ENCODE measurements around the gene CADM2. TPM values are rescaled to one million over a fixed set of nuclear protein-coding genes. Genes with fewer than 3 reads are reported as not detected.

Gene CADM2
- total and polyA plus RNA-seq, 4 donors = 1.3 to 1.8 TPM; not detected in 2

GRCh38 chr3:84991422-84991900 is 32.7 kb downstream of the CADM2 start:
- H3K9me3 ChIP-seq (ENCODE audit: control insufficient read depth, low read length) = no peaks in the 10 kb centered on the region
- H3K36me3 ChIP-seq (ENCODE audit: control insufficient read depth in 1 of 2, insufficient read depth in 2 of 2, low read length in 1 of 2) = no peaks in the 10 kb centered on the region
- no peak overlapping the region for H3K27ac ChIP-seq (ENCODE audit: low read depth in 1 of 2, low read length in 2 of 2)
- intact Hi-C loops (cut with DNase I) = no loop called here
- H3K4me1 ChIP-seq (ENCODE audit: control insufficient read depth in 1 of 2, insufficient read depth in 2 of 2, low read length in 2 of 2) = no peaks in the 10 kb centered on the region
- H3K27me3 ChIP-seq (ENCODE audit: control insufficient read depth in 1 of 2, insufficient read depth in 2 of 2, low read length in 1 of 2) = no peaks in the 10 kb centered on the region
- DNase-seq (no peak), ATAC-seq (ENCODE audit: low FRiP score) (no peak)
- WGBS, 2 donors = 8 to 11% methylated on average over 1 of the region's 1 CpG
- H3K4me3 ChIP-seq (ENCODE audit: low read length in 2 of 2) = no peak overlapping the region

GRCh38 chr3:84993956-84994355 is 35.2 kb downstream of the CADM2 start:
- H3K27me3 ChIP-seq (ENCODE audit: control insufficient read depth in 1 of 2, insufficient read depth in 2 of 2, low read length in 1 of 2) = no peaks in the 10 kb centered on the region
- H3K4me3 ChIP-seq (ENCODE audit: low read length in 2 of 2) = no peak overlapping the region
- H3K36me3 ChIP-seq (ENCODE audit: control insufficient read depth in 1 of 2, insufficient read depth in 2 of 2, low read length in 1 of 2) = no peaks in the 10 kb centered on the region
- WGBS, 2 donors = 53 to 64% methylated on average over 4 of the region's 4 CpGs
- no peaks in the 10 kb centered on the region for H3K4me1 ChIP-seq (ENCODE audit: control insufficient read depth in 1 of 2, insufficient read depth in 2 of 2, low read length in 2 of 2)
- H3K27ac ChIP-seq (ENCODE audit: low read depth in 1 of 2, low read length in 2 of 2) = no peak overlapping the region
- ATAC-seq (ENCODE audit: low FRiP score) = no peak
- no peak for DNase-seq
- intact Hi-C loops (cut with DNase I) = no loop called here
- no peaks in the 10 kb centered on the region for H3K9me3 ChIP-seq (ENCODE audit: control insufficient read depth, low read length)

DNA sequence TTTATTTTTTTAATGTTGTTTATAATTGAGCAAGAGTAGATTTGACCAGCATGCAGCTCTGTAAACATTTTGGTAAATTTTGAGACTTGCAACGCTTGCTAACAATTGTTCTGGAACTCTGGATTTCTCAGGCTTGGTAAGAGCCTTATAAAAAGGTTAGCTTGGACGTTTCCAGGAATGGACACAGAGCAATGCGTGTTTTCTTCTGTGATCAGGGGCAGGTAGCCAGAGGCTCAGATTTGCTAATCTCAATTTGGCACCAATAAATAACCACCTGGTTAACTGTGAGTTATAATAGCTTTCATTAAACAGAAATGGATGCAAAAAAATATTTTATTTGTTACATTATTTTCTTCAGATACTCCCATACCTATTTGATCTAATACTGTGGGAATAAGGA is 39.8 kb downstream of the CADM2 start:
- H3K36me3 ChIP-seq (ENCODE audit: control insufficient read depth in 1 of 2, insufficient read depth in 2 of 2, low read length in 1 of 2) = no peaks in the 10 kb centered on the region
- WGBS, 2 donors = 63 to 74% methylated on average over 3 of the region's 3 CpGs
- H3K4me3 ChIP-seq (ENCODE audit: low read length in 2 of 2) = no peak overlapping the region
- H3K27me3 ChIP-seq (ENCODE audit: control insufficient read depth in 1 of 2, insufficient read depth in 2 of 2, low read length in 1 of 2) = no peaks in the 10 kb centered on the region
- ATAC-seq (ENCODE audit: low FRiP score) (no peak), DNase-seq (no peak)
- no peaks in the 10 kb centered on the region for H3K9me3 ChIP-seq (ENCODE audit: control insufficient read depth, low read length)
- no peaks in the 10 kb centered on the region for H3K4me1 ChIP-seq (ENCODE audit: control insufficient read depth in 1 of 2, insufficient read depth in 2 of 2, low read length in 2 of 2)
- no peak overlapping the region for H3K27ac ChIP-seq (ENCODE audit: low read depth in 1 of 2, low read length in 2 of 2)
- intact Hi-C loops (cut with DNase I) = no loop called here

DNA sequence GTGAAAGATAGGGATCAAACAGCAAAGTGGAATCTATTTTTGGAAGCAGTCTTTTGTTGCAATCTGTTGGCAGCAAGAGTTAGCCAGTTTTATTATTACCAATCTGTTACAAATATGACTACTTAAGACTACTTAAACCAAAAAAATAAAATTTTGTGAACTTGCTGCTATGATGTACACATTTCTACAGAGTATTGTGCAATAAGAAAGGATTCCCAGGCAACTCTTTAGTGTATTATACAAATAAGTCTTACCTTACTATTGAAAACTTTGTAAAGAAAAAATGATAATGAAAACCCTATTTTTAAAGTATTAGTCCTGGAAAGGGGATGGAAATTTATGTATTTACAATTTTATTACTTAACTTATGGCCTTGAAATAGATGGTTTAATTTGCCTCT is 44.7 kb downstream of the CADM2 start:
- Histone ChIP-seq H3K4me3 (ENCODE audit: low read length in 2 of 2) (no peak overlapping the region), H3K27ac (ENCODE audit: low read depth in 1 of 2, low read length in 2 of 2) (no peak overlapping the region), H3K4me1 (ENCODE audit: control insufficient read depth in 1 of 2, insufficient read depth in 2 of 2, low read length in 2 of 2) (no peaks in the 10 kb centered on the region), H3K27me3 (ENCODE audit: control insufficient read depth in 1 of 2, insufficient read depth in 2 of 2, low read length in 1 of 2) (no peaks in the 10 kb centered on the region), H3K36me3 (ENCODE audit: control insufficient read depth in 1 of 2, insufficient read depth in 2 of 2, low read length in 1 of 2) (no peaks in the 10 kb centered on the region), H3K9me3 (ENCODE audit: control insufficient read depth, low read length) (no peaks in the 10 kb centered on the region)
- intact Hi-C loops (cut with DNase I) = no loop called here
- ATAC-seq (ENCODE audit: low FRiP score) (no peak), DNase-seq (no peak)

GRCh38 chr3:85004147-85004546 is 45.4 kb downstream of the CADM2 start:
- WGBS, 2 donors = 90 to 95% methylated on average over 3 of the region's 3 CpGs
- no peak for DNase-seq
- H3K4me1 ChIP-seq (ENCODE audit: control insufficient read depth in 1 of 2, insufficient read depth in 2 of 2, low read length in 2 of 2) = no peaks in the 10 kb centered on the region
- H3K27ac ChIP-seq (ENCODE audit: low read depth in 1 of 2, low read length in 2 of 2) = no peak overlapping the region
- no peak for ATAC-seq (ENCODE audit: low FRiP score)
- intact Hi-C loops (cut with DNase I) = no loop called here
- no peaks in the 10 kb centered on the region for H3K27me3 ChIP-seq (ENCODE audit: control insufficient read depth in 1 of 2, insufficient read depth in 2 of 2, low read length in 1 of 2)
- H3K4me3 ChIP-seq (ENCODE audit: low read length in 2 of 2) = no peak overlapping the region
- no peaks in the 10 kb centered on the region for H3K36me3 ChIP-seq (ENCODE audit: control insufficient read depth in 1 of 2, insufficient read depth in 2 of 2, low read length in 1 of 2)
- no peaks in the 10 kb centered on the region for H3K9me3 ChIP-seq (ENCODE audit: control insufficient read depth, low read length)

DNA sequence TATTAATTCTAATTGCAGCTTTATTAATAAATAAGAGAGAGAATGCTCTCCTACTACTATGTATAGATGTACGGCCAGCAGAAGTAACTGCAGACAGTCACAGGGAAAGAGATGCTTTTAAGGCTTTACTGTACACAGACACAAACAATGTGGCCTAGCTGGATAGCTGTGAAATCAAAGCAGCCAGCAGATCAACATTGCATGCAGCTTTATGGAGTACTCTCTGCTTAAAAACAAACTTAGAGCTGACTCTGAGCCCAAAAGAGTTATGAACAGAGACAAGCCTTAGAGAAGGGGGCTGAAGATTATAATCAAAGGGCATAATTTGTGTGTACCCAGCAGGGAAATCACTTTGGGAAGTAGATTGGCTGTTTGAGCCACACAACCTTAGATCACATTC is 47.2 kb downstream of the CADM2 start:
- Histone ChIP-seq H3K4me1 (ENCODE audit: control insufficient read depth in 1 of 2, insufficient read depth in 2 of 2, low read length in 2 of 2) (no peaks in the 10 kb centered on the region), H3K9me3 (ENCODE audit: control insufficient read depth, low read length) (no peaks in the 10 kb centered on the region), H3K27ac (ENCODE audit: low read depth in 1 of 2, low read length in 2 of 2) (no peak overlapping the region), H3K4me3 (ENCODE audit: low read length in 2 of 2) (no peak overlapping the region), H3K27me3 (ENCODE audit: control insufficient read depth in 1 of 2, insufficient read depth in 2 of 2, low read length in 1 of 2) (no peaks in the 10 kb centered on the region), H3K36me3 (ENCODE audit: control insufficient read depth in 1 of 2, insufficient read depth in 2 of 2, low read length in 1 of 2) (no peaks in the 10 kb centered on the region)
- DNase-seq (no peak), ATAC-seq (ENCODE audit: low FRiP score) (no peak)
- intact Hi-C loops (cut with DNase I) = no loop called here
- 81 to 86% methylated on average over 1 of the region's 1 CpG for WGBS, 2 donors

DNA sequence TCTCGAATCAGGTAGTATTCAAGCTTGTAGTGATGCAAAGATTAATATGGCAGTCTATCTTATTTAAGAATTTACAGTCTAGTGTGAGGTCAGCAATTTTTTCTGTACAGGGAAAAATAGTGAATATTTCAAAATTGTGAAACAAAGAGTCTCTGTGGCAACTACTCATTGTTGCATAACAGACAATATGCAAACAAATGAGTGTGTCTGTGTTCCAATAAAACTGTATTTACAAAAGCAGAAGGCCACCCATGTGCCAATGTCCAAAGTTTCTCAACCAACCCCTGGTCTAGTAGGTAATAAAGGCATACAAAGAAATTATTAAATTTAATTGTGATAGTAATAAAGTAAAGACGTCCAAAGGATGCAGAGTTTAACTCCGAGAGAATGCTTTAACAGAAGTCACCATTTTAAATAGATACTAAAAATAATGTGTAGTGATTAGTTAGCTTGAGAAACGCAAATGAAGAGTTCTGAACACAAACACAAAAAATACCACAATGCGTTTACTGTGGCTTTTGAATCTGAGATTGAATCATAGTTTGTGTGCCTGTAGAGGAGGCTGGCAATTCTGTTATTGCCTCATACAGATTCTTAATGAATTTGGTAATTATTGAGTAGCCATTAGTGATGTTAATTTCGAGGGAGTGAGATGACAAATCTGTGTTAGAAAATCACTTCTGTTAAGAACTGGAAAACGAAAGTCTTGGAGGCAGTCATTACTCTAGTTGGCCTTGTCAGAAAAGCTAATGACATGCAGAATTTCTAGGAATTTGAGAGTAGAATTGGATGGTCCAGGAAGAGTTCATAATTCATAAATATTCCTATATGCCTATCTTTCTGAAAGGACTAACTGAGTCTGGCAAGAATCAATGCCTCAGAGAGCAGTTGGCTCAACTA is 48.7 kb downstream of the CADM2 start:
- ATAC-seq (ENCODE audit: low FRiP score) = no peak
- Histone ChIP-seq H3K4me3 (ENCODE audit: low read length in 2 of 2) (no peak overlapping the region), H3K9me3 (ENCODE audit: control insufficient read depth, low read length) (no peaks in the 10 kb centered on the region), H3K36me3 (ENCODE audit: control insufficient read depth in 1 of 2, insufficient read depth in 2 of 2, low read length in 1 of 2) (no peaks in the 10 kb centered on the region), H3K4me1 (ENCODE audit: control insufficient read depth in 1 of 2, insufficient read depth in 2 of 2, low read length in 2 of 2) (no peaks in the 10 kb centered on the region), H3K27me3 (ENCODE audit: control insufficient read depth in 1 of 2, insufficient read depth in 2 of 2, low read length in 1 of 2) (no peaks in the 10 kb centered on the region), H3K27ac (ENCODE audit: low read depth in 1 of 2, low read length in 2 of 2) (no peak overlapping the region)
- intact Hi-C loops (cut with DNase I) = no loop called here
- DNase-seq = no peak
- 72 to 74% methylated on average over 7 of the region's 7 CpGs for WGBS, 2 donors

GRCh38 chr3:85020828-85021227 is 62.0 kb downstream of the CADM2 start:
- ATAC-seq (ENCODE audit: low FRiP score) (no peak), DNase-seq (no peak)
- intact Hi-C loops (cut with DNase I) = no loop called here
- Histone ChIP-seq H3K27me3 (ENCODE audit: control insufficient read depth in 1 of 2, insufficient read depth in 2 of 2, low read length in 1 of 2) (no peaks in the 10 kb centered on the region), H3K4me1 (ENCODE audit: control insufficient read depth in 1 of 2, insufficient read depth in 2 of 2, low read length in 2 of 2) (no peaks in the 10 kb centered on the region), H3K27ac (ENCODE audit: low read depth in 1 of 2, low read length in 2 of 2) (no peak overlapping the region), H3K4me3 (ENCODE audit: low read length in 2 of 2) (no peak overlapping the region), H3K9me3 (ENCODE audit: control insufficient read depth, low read length) (no peaks in the 10 kb centered on the region), H3K36me3 (ENCODE audit: control insufficient read depth in 1 of 2, insufficient read depth in 2 of 2, low read length in 1 of 2) (no peaks in the 10 kb centered on the region)
- 64 to 67% methylated on average over 5 of the region's 5 CpGs for WGBS, 2 donors

- no peaks in the 10 kb centered on the region for H3K36me3 ChIP-seq (ENCODE audit: control insufficient read depth in 1 of 2, insufficient read depth in 2 of 2, low read length in 1 of 2)
- peaks cover 2% of the 10 kb centered on the region for H3K9me3 ChIP-seq (ENCODE audit: control insufficient read depth, low read length)
- H3K27ac ChIP-seq (ENCODE audit: low read depth in 1 of 2, low read length in 2 of 2) = no peak overlapping the region
- intact Hi-C loops (cut with DNase I) = no loop called here
- no peaks in the 10 kb centered on the region for H3K27me3 ChIP-seq (ENCODE audit: control insufficient read depth in 1 of 2, insufficient read depth in 2 of 2, low read length in 1 of 2)
- ATAC-seq (ENCODE audit: low FRiP score) = no peak
- WGBS, 2 donors = 69 to 73% methylated on average over 7 of the region's 7 CpGs
- H3K4me3 ChIP-seq (ENCODE audit: low read length in 2 of 2) = no peak overlapping the region
- DNase-seq = no peak
- no peaks in the 10 kb centered on the region for H3K4me1 ChIP-seq (ENCODE audit: control insufficient read depth in 1 of 2, insufficient read depth in 2 of 2, low read length in 2 of 2)
Observed at GRCh38 chr3:85030052-85030451, 71.3 kb downstream of the CADM2 start.

All from aorta (tissue), 5 donors.